Mucosa of descending colon (tissue), 3 donors: ENCODE measurements around the gene ZNF407. TPM values are rescaled to one million over a fixed set of nuclear protein-coding genes. Genes with fewer than 3 reads are reported as not detected.

Experiments
- ATAC-seq: fragments of 200-7000 bp; cut with Tn5 transposase; one replicate; pipeline ENCODE4 v1.9.1; 2020; ENCODE audit warnings: mild to moderate bottlenecking, moderate library complexity
- DNase-seq, 3 donors: peaks; one replicate each; pipeline ENCODE4 v3.0.0-alpha.2; 2020
- H3K36me3 ChIP-seq: fragments of 200-600 bp; one replicate; pipeline ENCODE4 v1.8.0; 2021; ENCODE audit warnings: low read depth, mild to moderate bottlenecking
- H3K4me1 ChIP-seq: fragments of 200-600 bp; one replicate; pipeline ENCODE4 v1.8.0; 2021; ENCODE audit warnings: low read depth, mild to moderate bottlenecking
- H3K4me3 ChIP-seq: fragments of 200-600 bp; one replicate; pipeline ENCODE4 v1.8.0; 2021; ENCODE audit warnings: mild to moderate bottlenecking
- H3K9me3 ChIP-seq: fragments of 200-600 bp; one replicate; pipeline ENCODE4 v1.8.0; 2021; ENCODE audit warnings: mild to moderate bottlenecking
- CTCF ChIP-seq: fragments of 200-600 bp; IDR thresholded peaks from one replicate; pipeline ENCODE4 v1.8.0; 2022; ENCODE audit warnings: antibody characterized with exemption, mild to moderate bottlenecking
- intact Hi-C, 2 donors: fragments of 100-400 bp; cut with DNase I in 1 of 2; cut with micrococcal nuclease in 1 of 2; formaldehyde crosslinking; loops; one replicate each; pipeline versions ENCODE4 v1.11.0 to v1.11.1; 2022; cut with DNase I, micrococcal nuclease
- total RNA-seq, 3 donors: library from RNA; stranded (reverse); fragmentation: NEBNext Ultra II Directional in 2 of 3; extraction: Animal tissue kit (Norgen Biotek cat#: 25700) in 2 of 3; gene quantifications; one replicate each; pipeline versions ENCODE4 v1.2.1 to v1.2.4, GENCODE V29; 2021 to 2023
- donor health status: DM: no; HTN: no; CAD: no; lungs with moderate emphysema.
- donor health status: DM: no; HTN: no; CAD: no.
- donor health status: DM: no; HTN: yes; CAD: no.

ZNF407 gene
- total RNA-seq, 3 donors from 2014 or later = 13.0 to 25.1 (median 18.8) TPM

GRCh38 chr18:74774486-74774885 is 176.8 kb downstream of the ZNF407 start:
- Histone ChIP-seq H3K36me3 (no peaks in the 10 kb centered on the region), H3K4me1 (no peaks in the 10 kb centered on the region), H3K9me3 (no peaks in the 10 kb centered on the region), H3K4me3 (no peak overlapping the region)
- no peak for DNase-seq
- no peak for TF ChIP-seq CTCF
- intact Hi-C loops = no loop called here
- ATAC-seq = no peak

GRCh38 chr18:74775239-74775638 is 177.6 kb downstream of the ZNF407 start:
- no peak for ATAC-seq

GRCh38 chr18:74778191-74778847 is 180.6 kb downstream of the ZNF407 start:
- no peaks in the 10 kb centered on the region for H3K36me3 ChIP-seq
- TF ChIP-seq CTCF = no peak
- H3K4me1 ChIP-seq = no peaks in the 10 kb centered on the region
- H3K4me3 ChIP-seq = no peak overlapping the region
- H3K9me3 ChIP-seq = no peaks in the 10 kb centered on the region
- intact Hi-C loops = no loop called here
- ATAC-seq (no peak), DNase-seq (no peak)

More at GRCh38 chr18:74775239-74775638, 177.6 kb downstream of the ZNF407 start:
- no peak overlapping the region for H3K4me3 ChIP-seq
- H3K36me3 ChIP-seq = no peaks in the 10 kb centered on the region
- H3K4me1 ChIP-seq = no peaks in the 10 kb centered on the region
- no peak for DNase-seq
- intact Hi-C loops = no loop called here
- H3K9me3 ChIP-seq = no peaks in the 10 kb centered on the region
- TF ChIP-seq CTCF = no peak

- ATAC-seq (no peak), DNase-seq (no peak)
- Histone ChIP-seq H3K9me3 (no peaks in the 10 kb centered on the region), H3K36me3 (no peaks in the 10 kb centered on the region), H3K4me3 (no peak overlapping the region), H3K4me1 (no peaks in the 10 kb centered on the region)
- no peak for TF ChIP-seq CTCF
- intact Hi-C loops = no loop called here
These were observed 187.1 kb downstream of the ZNF407 start for GRCh38 chr18:74784752-74785151.

GRCh38 chr18:74785632-74786031 is 188.0 kb downstream of the ZNF407 start:
- H3K4me1 ChIP-seq = no peaks in the 10 kb centered on the region
- DNase-seq (no peak), ATAC-seq (no peak)
- H3K9me3 ChIP-seq = no peaks in the 10 kb centered on the region
- intact Hi-C loops = no loop called here
- no peak overlapping the region for H3K4me3 ChIP-seq
- TF ChIP-seq CTCF = no peak
- no peaks in the 10 kb centered on the region for H3K36me3 ChIP-seq

GRCh38 chr18:74788657-74789056 is 191.0 kb downstream of the ZNF407 start:
- DNase-seq (no peak), ATAC-seq (no peak)
- no peak for TF ChIP-seq CTCF
- H3K36me3 ChIP-seq = no peaks in the 10 kb centered on the region
- intact Hi-C loops = no loop called here
- H3K4me3 ChIP-seq = no peak overlapping the region
- H3K9me3 ChIP-seq = no peaks in the 10 kb centered on the region
- no peaks in the 10 kb centered on the region for H3K4me1 ChIP-seq
